HG03439 (cell line): ENCODE data around the gene C1orf87.

Source experiments
- ATAC-seq: cut with Tn5 transposase; IDR thresholded peaks from one replicate; pipeline ENCODE4 v1.9.1; 2021; ENCODE audit warnings: mild to moderate bottlenecking, moderate library complexity; ENCODE audit not compliant: unreplicated experiment

The C1orf87 gene, protein sequence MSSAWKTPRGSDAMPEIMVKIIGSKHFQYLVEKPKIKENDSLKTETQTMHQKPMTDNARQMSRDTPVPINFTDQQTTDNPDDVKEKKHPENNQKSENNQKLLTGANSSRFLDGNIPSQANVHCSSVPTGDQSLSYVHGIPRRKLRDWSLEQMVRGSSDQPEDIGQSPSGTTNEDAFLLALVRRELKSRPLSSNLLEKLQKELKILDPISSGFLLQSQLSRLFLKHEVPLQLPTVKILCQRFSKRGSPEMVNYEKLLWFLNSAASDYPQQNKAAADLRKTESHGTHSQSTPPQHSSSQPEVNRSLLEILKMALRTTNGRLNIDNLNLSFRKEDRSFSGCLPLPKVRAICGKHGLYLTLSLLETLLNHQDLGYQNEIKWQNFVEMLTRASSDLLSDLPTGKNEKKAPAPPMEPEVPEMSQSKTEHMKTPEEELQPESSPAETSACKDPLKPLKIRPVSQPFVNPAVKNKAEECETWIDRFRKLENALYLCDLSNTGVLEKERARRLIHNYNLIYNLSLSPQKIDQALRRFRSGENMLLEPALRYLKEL

DNA sequence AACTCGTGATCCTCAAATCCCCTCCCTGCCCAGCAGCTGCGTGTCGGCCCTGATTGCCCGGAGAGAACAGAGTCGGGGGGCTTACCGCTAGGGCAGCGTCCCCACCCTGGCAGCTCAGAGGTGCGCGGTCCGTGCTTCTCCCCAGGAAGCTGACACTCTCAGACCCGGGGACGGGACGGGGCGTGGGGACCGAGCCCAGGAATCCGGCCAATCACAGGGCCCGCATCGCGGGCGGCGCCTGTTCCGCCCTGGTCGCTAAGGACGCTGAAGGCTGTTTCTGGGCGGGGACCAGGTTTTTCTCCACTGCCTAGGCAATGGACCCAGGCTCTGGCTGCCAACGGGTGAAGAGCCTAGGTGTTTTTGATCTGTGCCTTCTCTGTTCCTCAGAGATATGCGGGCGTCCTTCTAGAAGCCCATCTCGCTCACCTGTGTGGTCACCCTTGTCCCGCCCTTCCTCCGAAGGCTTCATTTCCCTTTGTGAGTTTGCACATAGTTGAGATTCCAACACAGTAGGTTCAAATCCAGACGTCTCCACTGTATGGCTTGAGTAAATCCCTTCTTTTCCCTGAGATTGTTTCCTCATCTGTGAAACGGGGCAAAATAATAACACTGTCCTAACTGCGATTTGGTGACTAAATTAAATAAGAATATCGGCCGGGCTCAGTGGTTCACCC lies at the start of gene C1orf87:
TSS of gene C1orf87 (minus strand) at position 166 of the 674 bp plus-strand sequence. CDS start 1,127 bp downstream, outside the sequence.
- no peak for ATAC-seq

DNA sequence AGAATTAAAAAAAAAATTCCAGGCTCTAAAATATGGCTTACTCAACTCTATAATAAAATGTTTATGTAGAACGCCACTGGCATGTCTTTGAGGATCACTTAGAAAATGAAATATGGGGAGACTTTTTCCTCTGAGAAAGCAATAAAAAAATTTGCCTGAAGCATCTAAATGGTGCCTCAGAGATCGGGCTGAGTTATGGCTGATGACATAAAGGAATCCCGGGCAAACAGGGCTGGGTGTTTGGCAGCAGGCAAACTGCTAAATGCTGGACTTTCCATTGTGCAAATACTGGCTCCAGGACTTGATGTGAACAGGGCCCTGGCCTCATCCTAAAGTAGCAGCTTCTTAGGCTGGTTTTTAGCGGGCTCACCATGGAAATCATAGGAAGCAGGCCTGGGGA lies 44.5 kb upstream of the C1orf87 start:
- ATAC-seq: no peak

DNA sequence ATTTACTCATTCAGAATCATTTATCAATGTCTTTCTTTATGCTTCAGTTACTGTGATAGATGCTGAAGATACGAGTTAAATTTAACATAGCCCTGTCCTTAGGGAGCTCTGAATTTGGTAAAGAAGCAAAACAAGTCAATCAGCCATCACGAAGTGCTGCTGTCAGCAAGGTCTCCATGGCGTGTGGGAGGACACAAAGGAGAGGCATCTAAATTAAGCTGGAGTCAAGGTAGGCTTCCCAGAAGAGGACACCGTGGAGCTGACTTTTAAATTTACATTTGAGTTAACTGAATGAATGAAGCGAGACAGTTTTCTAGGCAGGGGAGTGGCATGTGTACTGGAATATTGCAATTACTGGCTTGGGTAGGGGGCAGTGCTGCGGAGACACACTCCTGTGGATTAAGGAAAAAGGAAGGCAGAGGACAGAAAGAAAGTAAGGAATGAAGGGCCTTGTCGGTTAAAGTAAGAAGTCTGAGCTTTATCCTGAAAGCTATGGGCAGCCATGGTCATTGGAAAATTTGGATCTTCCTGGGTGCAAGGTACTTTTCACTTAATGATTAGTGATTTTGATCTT lies 41.3 kb upstream of the C1orf87 start:
- ATAC-seq: no peak

DNA sequence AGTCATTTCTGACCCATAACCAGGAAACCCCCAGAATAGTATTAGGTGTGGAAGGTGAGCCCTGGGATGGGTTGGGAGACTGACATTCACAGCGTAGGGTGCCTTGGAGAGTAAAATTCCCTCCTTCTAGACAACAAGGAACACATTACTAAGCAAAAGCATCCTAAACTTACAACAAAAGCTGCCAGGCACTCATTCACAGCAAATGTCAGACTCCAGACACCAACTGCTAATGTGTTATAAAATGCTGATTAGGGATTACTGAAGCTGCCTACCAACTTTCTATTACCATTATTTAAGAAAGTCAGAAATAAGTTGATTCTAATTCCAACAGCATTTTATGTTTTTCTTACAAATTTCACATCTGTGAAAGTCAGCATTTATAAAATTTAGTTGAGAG lies 40.0 kb upstream of the C1orf87 start:
- ATAC-seq: no peak

DNA sequence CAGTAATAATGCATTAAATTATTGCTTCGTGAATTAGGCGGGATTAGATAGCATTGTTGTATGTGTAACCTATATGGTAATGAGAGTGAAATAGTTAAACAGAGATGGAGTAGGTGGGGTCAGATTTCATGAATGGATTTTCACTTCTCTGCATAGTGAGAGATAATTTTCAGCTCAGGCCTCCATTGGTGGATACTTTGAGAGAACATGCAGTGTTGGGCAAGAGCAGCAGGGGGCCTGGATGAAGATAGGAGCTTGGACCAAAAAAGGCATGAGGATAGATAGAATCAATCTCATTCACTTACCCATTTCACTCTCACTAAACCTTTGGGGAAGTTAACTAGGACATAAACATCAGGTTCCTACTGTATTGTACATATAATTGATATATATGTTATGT lies 39.5 kb upstream of the C1orf87 start:
- no peak for ATAC-seq

DNA sequence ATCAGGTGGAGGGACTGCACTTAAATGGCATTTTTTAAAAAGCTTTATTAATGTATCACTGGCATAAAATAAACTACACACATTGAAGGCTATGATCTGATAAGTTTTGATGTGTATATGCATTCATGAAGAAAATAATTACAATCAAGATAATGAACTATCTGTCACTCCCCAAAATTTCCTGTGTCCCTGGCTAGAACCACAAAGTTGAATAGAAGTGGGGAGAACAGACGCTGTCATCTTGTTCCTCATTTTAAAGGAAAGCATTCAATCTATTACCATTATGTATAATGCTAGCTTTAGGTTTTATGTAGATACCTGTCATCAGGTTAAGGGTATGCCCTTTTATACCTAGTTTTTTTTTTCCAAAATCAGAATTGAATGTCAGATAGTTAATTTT lies 38.1 kb upstream of the C1orf87 start:
- no peak for ATAC-seq

DNA sequence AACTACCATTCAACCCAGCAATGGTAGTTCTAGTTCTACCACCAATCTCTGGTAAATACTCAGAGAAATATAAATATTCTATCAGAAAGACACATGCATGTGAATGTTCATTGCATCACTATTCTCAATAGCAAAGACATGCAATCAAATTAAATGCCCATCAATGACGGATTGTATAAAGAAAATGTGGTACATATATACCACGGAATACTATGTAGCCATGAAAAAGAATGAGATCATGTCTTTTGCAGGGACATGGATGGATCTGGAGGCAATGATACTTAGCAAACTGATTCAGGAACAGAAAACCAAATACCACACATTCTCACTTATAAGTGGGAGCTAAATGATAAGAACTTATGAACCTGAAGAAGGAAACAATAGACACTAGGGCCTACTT lies 37.5 kb upstream of the C1orf87 start:
- no peak for ATAC-seq

DNA sequence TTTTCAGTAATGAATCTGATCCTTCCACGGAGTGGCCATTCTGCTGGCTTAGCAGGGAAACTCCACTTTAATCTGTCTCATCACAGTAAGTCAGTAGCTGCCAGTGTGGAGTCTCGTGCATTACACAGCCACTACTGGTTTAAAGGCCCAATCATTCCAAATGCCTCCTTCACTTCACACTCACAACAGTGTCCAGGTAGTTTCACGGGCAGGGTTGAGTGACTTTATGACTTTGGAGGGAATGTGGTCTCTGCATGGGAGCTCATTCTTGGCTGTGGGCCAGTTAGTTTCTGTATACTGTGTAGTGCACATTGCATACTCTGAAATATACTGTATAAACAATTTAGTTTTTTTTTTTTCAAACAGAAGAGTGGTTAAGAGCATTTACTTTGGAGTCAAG lies 34.6 kb upstream of the C1orf87 start:
- ATAC-seq: no peak

DNA sequence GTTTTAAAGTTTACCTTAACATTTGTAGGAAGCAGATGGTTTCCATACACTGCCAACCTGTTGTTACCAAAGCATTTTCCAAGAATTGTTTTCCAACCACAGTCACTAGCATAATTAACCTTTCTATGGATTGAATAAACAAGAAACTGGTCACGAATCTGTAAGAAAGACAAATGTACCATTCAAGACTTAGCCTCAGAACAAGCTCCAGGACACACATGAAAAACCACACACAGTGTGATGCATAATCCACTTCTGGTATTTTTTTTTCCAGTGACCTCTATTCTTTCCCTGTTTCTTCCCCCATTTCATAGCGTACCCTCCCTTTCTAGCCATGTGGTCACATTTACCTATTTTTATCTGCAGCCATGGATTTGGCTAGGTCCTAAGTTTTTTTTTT lies 29.6 kb upstream of the C1orf87 start:
- no peak for ATAC-seq

DNA sequence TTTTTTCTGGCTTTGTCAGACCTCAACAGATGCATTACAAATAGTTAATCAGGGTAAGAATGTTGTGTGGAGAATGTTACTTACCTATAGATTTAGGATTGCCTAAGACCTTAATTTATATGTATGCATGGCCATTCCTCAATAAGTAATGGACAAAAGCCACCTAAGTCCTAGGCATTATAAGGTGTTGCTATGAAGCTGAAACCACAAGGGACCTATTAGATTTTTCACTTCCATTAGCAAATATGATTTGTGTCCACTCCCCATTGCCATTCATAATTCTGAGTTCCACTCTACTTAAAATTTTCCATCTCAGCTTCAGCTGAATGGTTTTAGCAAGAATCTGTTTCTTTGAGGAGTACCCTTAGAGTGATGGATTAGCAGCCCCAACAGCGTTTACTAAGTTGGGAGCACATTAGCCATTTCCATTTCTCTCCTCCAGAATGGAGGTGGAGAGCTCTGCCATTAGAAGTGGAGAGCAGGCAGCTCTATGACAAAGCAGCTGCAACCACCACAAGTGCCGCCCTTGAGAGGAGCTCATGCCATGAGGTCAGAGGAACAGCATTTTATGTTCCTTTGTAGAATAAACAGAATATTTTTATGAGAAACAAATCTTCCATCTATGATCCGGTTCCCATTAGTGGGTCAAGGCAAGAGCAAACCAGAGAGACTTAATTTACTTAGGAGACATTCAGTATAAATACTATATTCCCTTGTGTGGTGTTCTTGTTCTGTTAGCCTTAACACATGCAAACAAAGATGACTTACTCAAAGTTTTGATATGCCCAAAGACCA lies 28.9 kb upstream of the C1orf87 start:
- ATAC-seq: no peak

DNA sequence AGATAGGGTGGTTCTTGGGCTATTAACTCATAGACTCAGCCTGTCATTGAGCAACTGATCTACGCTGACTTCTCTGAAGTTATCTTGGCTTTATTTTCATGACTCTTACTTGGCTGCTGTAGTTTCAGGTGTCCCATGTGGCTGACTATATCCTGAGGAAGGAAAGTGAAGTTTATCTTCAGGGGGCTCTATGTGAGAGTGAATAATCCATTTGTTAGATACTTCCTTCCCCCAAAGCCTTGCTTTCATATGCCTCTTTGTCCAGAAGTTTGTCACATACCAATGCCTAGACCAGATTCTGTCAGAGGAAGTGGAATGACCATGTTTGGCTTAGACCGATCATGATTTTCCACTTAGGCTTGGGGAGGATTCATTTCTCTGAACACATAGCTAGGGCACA lies 27.9 kb upstream of the C1orf87 start:
- ATAC-seq: no peak

DNA sequence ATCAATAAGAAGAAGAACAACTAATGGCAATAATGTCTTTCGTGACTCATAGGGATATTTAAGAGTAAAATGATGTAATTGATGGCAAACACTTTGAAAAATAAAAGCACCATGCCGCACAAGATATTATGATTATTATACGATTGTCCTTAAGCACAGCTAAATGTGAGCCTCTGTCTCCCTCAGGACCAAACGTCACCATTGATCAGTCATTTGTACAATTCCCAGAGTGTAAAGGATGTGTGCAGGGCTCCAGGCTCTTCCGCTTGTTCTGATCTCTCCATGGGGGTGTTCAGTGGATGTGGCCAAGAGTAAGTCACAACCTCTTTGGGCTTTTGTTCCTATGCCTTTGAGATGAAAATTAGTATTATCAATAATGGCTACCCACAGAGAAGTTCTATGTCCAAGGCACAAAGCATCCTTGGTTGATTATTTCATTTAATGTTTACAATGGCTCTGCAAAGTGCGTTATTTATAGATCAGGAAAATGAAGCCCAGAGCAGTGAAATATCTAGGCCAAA lies 17.7 kb upstream of the C1orf87 start:
- ATAC-seq: no peak

DNA sequence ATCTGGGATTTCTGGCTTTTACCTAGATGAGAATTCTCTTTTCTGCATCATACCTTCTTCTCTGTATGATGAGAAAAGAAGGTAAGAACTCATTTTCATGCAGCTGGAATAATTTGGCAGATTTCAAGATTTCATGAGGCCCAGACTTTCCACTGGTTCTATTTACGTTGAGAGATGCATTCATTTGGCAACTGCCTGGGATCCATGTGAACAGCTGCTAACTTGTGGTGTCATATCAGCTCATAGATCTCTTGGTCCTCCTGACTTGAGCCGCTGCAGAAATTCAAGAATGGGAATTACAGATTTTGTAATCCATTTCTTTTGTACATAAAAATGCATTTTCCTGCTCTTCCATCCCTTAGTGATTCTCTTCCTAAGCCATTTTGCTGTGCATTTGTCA lies 17.1 kb upstream of the C1orf87 start:
- ATAC-seq: no peak

DNA sequence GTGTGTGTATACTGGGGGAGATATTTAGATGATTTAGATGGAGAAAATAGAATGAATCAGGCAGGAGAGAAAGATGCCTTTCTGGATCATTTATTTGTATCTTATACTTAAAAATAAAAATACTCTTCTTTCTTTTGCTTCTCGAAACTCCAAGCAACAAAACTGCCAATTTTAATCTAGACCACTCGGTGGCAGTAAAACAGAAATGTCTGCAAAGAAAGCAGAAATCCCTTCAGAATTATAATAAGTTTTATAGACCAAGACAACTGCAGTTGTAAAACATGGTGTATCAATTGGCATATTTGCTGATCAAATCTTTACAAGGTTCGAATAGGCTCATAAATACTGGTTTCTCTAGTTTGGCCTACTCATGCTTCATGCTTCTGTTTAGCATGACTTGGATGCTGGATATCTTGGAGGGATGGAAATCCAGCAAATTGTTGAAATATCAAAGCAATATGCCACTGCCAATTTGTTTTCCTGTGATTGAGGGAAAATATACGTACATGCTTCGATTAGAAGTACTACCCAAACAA lies 15.1 kb upstream of the C1orf87 start:
- no peak for ATAC-seq

DNA sequence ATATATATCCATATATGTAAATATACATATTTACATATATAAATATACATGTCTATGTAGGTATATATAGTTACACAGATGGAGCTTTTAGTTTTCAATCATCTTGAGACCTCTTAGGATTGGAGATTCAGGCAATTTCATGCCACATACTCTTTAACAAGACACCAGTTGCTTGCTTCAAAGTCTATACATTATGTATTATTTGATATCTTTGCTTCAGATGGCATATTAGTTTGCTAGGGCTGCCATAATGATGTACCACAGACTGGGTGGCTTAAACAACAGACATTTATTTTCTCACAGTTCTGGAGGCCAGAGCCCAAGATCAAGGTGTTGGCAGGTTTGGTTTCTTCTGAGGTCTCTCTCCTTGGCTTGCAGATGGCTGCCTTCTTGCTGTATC lies 14.1 kb upstream of the C1orf87 start:
- ATAC-seq: no peak

DNA sequence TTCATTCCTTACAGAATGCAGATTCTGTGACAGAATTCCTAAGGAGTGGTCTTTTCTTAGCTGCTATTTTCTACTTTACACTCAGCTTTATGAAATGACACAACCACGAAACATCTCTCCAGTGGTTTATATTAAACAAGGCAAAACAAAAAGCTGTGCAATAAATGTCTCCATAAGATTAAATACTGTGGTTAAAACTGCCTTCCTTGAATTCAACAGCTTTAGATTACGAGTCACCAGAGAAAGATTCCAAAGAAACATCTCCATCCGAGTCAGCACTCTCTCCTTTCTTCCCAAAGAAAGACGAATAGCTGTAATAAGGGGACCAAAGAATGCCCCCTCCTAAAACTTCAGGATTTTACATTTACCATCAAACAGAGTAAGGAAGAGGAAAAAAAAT lies 4.6 kb upstream of the C1orf87 start:
- no peak for ATAC-seq

DNA sequence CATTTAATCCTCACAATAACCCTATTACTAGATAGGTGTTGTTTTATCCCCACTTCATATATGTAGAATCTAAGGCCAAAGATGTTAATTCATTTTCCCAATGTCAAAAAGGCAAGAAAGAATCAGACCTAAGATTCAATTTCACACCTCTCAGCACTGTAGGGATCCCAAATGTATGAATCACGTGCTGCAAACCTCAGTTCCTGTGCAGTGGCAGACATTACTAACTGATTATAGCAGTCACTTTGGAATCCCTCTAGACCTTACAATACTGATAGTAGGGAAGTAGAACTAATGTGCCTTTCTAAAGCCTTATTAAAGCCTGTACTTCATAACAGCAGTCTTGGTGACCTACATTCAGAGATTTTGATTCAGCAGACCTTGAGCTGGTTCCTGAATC lies 2.3 kb downstream of the C1orf87 start:
- ATAC-seq: no peak

DNA sequence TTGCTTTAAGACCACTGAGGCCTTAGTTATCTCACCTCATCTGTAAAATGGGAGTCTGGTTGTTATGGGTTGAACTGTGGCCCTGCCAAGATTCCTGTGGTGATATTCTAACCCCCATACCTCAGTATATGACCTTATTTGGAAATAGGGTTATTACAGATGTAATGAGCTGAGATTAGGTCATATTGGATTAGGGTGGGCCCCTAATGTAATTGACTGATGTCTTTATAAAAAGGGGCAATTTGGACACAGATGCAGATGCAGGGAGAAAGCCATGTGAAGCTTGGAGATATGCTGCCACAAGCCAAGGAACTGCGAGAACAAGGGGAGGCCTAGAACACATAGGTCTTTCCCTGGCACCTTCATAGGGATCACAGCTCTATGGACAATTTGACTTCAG lies 3.9 kb downstream of the C1orf87 start:
- ATAC-seq: no peak

DNA sequence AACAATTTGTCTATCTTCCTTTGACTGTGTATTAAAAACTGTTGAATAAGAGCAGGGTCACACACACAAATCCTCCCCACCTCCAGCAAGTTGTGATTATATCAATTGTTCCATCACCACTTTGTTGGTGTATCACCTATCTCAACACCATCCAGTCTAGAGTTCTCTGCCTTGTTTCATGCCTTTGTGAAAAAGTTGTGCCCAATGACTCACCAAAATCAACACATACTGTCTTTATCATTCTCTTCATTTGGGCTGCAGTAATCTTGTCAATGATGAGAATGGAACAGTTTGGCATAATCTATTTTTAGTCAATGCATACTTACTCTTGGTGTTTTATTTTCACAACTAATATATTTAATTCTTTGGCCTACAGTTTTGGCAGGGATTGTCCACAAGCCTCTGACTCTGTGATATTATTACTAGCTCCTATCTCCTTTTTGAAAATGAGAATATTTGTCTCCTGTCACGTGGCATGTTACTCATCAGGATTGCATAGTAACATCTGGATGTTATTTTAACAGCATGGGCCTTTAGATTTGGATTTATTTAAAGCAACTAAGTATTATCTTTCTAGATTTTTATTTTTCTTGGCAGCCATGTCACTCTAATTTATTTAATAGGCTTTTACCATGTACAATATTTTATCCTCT lies 5.1 kb downstream of the C1orf87 start:
- no peak for ATAC-seq

DNA sequence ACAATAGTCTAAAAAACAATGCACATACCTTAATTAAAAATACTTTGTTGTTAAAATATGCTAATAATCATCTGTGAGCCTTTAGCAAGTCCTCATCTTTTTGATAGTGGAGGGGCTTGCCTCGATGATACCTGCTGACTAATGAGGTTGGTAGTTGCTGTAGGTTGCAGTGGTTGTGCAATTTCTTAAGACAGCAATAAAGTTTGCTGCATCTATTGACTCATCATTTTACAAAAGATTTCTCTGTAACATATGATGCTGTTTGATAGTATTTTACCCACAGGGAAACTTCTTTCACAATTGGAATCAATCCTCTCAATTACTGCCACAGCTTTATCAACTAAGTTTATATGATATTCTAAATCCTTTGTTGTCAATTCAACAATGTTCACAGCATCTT lies 7.6 kb downstream of the C1orf87 start:
- ATAC-seq: no peak
